Measurements from ENCODE around the gene KLRF2.

The KLRF2 gene

DNA sequence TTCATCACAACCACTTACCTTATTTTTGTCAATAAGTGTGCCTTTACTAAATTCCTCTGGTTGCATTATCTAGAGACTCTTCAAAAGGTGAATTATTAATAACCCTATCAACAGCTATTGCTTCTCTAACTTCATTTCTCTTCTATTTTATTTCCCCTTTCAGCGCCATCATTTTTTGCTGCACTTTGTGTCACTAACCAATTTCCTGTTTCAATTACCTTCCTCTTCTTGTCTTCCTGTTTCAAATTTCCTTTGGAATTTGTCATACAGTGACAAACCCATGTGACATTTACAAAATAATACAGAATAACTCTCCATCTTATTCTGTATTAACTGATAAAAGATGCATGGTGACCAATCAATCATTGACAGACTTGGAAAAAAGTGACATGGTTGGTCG is 63.1 kb downstream of the KLRF2 start:
- CTCF ChIA-PET = interaction anchor here (0.8 kb wide), 1 partner anchor 23 kb away, joined by 3 read pairs; no protein-coding TSS in a partner anchor
- TF ChIP-seq ZFP41 (tag by site-specific recombination; IDR thresholded peaks at IDR 0.05; ENCODE audit: borderline replicate concordance) (no peak), IKZF3 (tag by site-specific recombination; IDR thresholded peaks at IDR 0.05) (no peak), SCRT1 (tag by site-specific recombination; IDR thresholded peaks at IDR 0.05; ENCODE audit: borderline replicate concordance) (no peak), MEIS1 (CRISPR knock-in tag; IDR thresholded peaks at IDR 0.05; ENCODE audit: borderline replicate concordance) (no peak)
- H3K4me1 ChIP-seq (ENCODE audit: control insufficient read depth, insufficient read depth, low read length) = no peaks in the 10 kb centered on the region; the same call in 1 of the 2 replicates
- no peaks in the 10 kb centered on the region; the same call in 1 of the 2 replicates for H3K9me3 ChIP-seq (ENCODE audit: control insufficient read depth, insufficient read depth, low read depth, low read length)
- no peak overlapping the region for H3K27ac ChIP-seq (ENCODE audit: extremely low read depth, low read depth, low read length)
- H3K4me3 ChIP-seq (ENCODE audit: low read depth, low read length) = no peak overlapping the region
- H3K36me3 ChIP-seq (ENCODE audit: control insufficient read depth in 2 of 2, insufficient read depth in 1 of 2, low read length in 2 of 2) = no peaks in the 10 kb centered on the region
- POLR2A ChIA-PET = no interaction called here

All from HEK293 (cell line).